HCT116 (cell line): ENCODE measurements around the gene THSD1.

Experiments used
- CTCF ChIP-seq, 3 experiments: fragments of 200-600 bp in 1 of 3; sonication (generic) in 1 of 3; IDR thresholded peaks in 2 of 3; conservative IDR thresholded peaks in 1 of 3; 2 replicates each; pipeline ENCODE4 v1.5.1; 2012 to 2017; ENCODE audit warnings: low read depth in 2 of 3, low read length in 2 of 3, antibody characterized with exemption in 1 of 3, borderline replicate concordance in 1 of 3, control low read depth in 1 of 3, mild to moderate bottlenecking in 1 of 3, mixed read lengths in 1 of 3, mixed run types in 1 of 3, moderate library complexity in 1 of 3; ENCODE audit not compliant: insufficient read depth in 1 of 3
- EGR1 ChIP-seq: IDR thresholded peaks from 2 replicates; pipeline ENCODE4 v1.6.1; 2012; ENCODE audit warnings: low read depth
- EZH2 ChIP-seq: fragments of 200-600 bp; sonication (generic); IDR thresholded peaks from 2 replicates; pipeline ENCODE4 v1.6.1; 2017; ENCODE audit warnings: antibody characterized with exemption, mixed run types
- POLR2A ChIP-seq: IDR thresholded peaks from 2 replicates; pipeline ENCODE4 v1.7.0; 2011; ENCODE audit warnings: borderline replicate concordance; ENCODE audit not compliant: insufficient read depth, insufficient read length; ENCODE audit errors: extremely low read depth
- SP1 ChIP-seq: IDR thresholded peaks from 2 replicates; pipeline ENCODE4 v1.6.1; 2012; ENCODE audit warnings: low read depth

- no peak for TF ChIP-seq CTCF (IDR thresholded peaks at IDR 0.05 in 2 of 3, conservative IDR thresholded peaks at IDR 0.05 in 1 of 3; ENCODE audit: borderline replicate concordance in 1 of 3, insufficient read depth in 1 of 3, low read depth in 2 of 3, low read length in 2 of 3)
- TF ChIP-seq EGR1: no peak
- no peak for TF ChIP-seq EZH2
- TF ChIP-seq SP1: no peak
- TF ChIP-seq POLR2A: no peak
Measured at GRCh38 chr13:52345631-52346251, 60.2 kb downstream of the THSD1 start.
